Endometrium (tissue), 2 donors: ENCODE measurements around the gene ATP13A1.

Source experiments
- FAIRE-seq: peaks from 2 replicates; lab custom pipeline; 2012; peaks lifted over from hg19 to GRCh38; lab: Jason Lieb, UNC
- donor health status: control.
- donor health status: control.

ATP13A1 gene

GRCh38 chr19:19643158-19644053 is 20.1 kb downstream of the ATP13A1 start, which contains the start of gene GMIP:
Gene GMIP (minus strand): TSS chr19:19643657. CDS start chr19:19643529, 128 bp downstream.
- FAIRE-seq, result no peak

DNA sequence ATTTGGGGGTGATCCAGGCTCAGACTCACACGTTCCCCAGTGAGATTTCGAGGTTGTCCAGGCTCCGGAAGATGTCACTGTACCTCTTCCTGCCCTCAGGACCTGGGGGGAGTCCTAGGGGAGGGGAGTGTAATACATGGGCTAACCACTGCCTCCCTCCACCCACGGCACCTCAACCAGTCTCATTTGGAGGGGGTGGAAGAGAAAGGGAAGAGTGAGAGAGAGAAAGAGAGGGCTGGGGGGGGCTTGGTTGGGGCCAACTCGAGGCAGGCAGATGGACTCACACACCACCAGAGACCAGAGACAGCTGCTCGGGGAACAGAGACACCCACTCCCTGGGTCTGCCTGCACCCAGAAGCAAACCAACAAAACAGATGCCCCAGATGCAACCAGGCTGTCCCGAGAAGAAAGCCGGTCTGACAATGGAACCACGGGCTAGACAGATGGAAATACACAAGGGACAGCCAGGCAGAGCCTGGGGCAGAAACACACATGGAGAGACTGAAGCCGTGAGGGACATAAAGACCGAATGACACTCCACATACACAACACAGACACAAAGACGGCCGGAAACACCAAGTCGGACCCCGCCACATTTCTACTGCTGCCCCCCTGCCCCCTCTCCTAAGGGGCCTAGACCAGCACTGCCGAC is 20.8 kb downstream of the ATP13A1 start:
- FAIRE-seq, result no peak

GRCh38 chr19:19637523-19638251 is 25.8 kb downstream of the ATP13A1 start:
- no peak for FAIRE-seq

- no peak for FAIRE-seq
Observed at GRCh38 chr19:19637186-19637522, 26.3 kb downstream of the ATP13A1 start.

DNA sequence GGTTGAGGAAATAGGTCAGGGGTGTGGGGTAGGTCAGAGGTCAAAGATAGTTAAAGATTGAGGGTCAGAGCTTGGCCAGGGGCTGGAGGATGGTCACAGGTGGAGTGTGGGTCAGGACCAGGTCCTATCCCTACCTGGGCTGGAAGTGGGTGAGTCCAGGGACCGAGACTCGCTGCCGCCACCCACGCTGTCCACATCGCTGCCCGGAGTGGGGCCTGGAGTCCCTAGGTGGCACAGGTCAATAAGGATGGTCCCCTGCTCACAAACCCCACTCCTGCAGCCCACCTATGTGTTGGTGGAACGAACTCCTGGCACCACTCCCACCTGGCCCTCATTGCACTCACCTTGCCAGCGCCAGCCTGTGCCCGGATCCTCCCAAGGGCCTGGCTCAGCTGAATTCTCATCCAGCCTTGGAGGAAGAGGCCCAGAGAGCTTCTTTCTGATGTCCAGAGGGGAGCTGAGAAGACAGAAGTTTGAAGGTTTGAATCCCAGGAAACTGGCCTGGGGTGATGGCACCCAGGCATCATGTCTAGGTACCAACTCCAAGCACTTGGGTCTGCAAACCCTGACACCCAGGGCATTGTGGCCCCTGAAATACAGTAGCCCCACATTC is 26.8 kb downstream of the ATP13A1 start:
- FAIRE-seq, result no peak

DNA sequence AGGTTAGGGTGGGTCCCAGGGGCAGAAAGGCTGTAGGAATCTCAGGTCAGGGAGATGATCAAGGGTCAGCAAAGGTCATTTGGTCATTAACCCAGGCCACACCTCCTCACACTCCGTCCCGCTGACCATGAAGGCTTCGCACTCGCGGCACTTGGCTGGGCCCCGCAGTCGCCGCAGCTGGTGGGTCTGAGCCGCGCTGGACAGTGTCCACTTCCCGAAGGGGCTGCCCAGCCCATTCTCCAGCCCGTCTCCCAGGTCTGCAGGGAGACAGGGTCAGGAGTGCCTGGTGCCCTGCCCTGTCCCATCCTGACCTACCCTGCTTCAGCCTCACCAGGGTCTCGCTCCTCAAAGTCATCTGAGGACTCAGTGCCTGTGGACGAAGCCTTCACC is 28.2 kb downstream of the ATP13A1 start:
- no peak for FAIRE-seq

DNA sequence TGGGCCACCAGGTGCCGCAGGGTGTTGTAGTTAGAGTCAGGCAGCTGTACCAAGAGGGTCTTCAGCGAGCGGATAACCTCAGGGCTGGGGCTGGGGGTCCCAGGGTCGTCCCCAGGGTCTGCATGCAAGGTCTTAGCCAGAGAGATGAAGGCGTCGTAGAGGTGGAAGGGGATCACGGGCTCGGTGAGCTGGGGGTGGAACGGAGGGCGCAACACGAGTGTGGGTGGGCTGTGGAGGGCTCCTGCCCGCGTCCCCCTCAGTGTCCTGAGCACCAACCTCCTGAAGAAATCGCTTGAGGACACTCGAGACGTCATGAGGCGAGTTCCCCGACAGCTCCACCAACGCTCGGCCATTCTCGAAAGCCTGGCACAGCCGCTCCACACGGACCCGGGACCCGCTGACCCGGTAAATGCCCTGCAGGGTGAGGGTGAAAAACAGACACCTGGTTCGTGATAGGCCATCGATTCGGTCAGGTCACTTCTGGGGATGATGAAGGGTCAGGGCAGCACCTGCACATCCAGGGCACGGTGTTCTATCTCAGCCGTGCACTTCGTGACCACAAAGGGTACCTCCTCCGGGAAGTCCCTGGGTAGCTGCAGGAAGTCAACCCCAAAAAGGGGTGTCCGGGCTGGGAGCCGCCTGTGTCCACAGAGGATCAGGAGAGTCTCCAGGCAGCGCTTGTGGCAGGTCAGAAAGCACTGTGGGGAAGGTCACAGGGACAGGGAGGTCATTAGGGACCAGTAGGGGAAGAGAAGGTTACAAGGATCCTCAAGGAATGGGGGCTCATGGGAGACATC is 28.8 kb downstream of the ATP13A1 start:
- FAIRE-seq, result no peak

DNA sequence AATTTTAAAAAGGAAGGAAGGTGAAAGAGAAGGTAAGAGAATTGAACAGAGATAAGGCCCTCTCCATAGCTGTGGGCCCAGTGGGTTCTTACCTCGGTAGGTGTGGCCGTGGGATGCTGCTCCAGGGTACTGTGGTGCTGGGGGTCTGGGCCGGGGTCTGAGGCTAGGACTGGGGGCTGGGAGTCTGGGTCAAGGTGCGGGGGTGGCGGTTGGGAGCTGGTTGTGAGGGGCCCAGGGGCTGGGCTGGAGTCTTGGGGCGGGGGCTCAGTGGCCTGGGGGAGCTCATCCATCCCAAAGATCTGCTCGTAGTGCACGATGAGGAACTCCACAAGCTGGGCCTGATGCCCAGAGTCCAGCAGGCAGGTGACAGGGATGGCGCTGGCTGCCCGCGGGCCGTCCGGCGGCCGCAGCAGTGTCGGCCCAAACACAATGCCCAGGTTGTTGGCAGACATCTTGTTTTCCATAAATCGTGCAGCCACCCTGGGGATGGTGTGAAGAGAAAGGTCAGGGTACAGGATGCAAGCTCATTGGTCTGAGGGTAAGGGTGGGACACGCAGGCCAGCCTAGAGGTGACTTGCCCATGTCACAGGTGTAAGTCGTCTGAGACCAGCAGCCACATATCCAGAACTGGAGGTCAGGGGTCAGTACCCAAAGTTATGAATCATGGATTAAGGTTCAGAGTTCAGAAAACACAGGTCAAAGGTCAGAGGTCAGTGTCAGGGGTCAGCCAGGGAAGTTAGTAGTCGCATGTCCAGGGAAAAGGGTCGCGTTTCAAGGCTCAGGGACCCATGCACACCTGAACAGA is 29.6 kb downstream of the ATP13A1 start:
- no peak for FAIRE-seq

GRCh38 chr19:19632661-19633060 is 30.8 kb downstream of the ATP13A1 start:
- no peak for FAIRE-seq

GRCh38 chr19:19631346-19631745 is 32.1 kb downstream of the ATP13A1 start:
- FAIRE-seq, result no peak

- no peak for FAIRE-seq
Observed at GRCh38 chr19:19630426-19630825, 33.0 kb downstream of the ATP13A1 start.

DNA sequence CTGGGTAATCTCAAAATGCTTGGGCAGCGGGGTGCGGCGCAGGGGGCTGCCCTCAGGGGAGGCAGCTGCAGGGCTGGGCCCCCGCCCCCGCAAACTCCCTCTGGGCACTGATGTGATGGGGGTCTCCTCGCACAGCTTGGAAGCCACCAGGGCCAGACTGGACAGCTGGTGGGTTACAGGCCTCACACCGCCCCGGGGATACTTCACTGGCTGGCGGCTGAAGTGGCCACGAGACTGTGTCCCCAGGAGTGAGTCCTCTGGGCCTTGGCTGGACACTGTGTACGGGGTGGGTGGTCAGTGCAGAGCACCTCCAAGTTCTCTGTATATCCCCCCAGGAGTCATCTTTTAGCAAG is 33.4 kb downstream of the ATP13A1 start:
- FAIRE-seq, result no peak

DNA sequence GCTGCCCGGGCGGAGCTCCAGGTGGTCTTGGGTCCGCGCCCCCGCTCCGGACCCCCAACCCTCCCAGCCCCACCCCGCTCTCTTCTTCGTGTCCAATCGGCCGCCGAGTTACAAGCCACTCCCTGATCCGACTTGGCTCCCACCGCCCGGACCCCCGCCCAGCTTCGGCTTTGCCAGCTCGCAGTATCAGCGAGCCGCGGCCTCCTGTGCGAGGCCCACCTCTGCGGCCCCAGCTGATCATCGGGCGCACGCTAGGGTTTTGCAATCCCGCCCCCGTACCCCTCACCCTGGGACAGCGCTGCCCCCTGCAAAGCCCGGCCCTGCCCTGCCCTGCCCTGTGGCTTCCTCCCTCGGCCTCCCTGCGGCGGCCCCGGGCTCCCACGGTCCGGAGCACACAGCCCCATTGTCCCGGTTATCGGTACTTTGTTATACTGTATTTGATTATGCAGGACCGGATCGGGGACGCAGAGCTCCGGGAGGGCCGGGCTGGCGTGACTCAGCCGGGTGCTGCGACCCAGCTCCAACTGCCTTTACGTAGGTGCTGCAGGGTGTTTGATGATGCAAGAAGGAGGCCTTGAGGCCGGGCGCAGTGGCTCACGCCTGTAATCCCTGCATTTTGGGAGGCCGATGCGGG is 34.9 kb downstream of the ATP13A1 start:
- FAIRE-seq, result no peak

GRCh38 chr19:19627621-19628500 is 35.6 kb downstream of the ATP13A1 start, which contains the start of gene LPAR2:
Gene LPAR2 (minus strand): TSS chr19:19628220. CDS start chr19:19627275, 945 bp downstream.
- FAIRE-seq, result no peak

DNA sequence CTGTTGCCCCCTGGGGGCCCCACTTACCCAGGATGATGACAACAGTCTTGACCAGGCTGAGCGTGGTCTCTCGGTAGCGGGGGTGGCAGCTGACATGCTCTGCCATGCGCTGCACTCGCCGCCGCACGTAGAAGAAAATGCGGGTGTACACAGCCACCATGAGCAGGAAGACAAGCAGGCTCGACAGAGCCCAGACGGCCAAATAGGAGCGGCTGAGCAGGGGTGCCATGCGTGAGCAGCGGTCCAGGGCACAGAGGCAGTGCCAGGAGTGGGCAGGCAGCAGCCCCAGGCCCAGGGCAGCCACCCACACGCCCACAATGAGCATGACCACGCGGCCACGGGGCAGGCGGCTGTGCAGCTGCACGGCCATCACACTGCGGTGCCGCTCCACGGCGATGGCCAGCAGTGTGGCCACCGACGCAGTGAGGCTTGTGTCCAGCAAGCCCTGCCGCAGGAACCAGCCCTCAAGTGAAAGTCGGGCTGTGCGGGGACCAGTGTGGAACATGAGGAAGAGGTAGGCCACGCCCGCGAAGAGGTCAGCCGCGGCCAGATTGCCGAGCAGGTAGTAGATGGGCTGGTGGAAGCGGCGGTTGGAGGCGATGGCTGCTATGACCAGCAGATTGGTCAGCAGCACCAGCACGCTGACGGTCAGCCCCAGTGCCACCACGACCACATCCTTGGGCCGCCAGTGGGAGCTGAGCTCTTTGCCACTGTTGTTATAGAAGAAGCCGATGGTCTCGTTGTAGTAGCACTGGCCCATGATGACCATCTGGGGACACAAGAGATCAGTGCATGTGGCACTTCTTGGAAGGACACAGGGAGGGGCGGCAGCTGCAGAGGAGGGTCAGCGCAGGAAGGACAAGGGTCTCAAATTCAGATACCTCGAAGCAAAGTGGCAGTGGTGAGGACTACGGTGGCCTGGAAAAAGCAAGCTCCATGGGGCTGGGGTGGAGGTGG is 36.7 kb downstream of the ATP13A1 start:
- no peak for FAIRE-seq

- no peak for FAIRE-seq
Observed at GRCh38 chr19:19624032-19624570, 39.4 kb downstream of the ATP13A1 start.

DNA sequence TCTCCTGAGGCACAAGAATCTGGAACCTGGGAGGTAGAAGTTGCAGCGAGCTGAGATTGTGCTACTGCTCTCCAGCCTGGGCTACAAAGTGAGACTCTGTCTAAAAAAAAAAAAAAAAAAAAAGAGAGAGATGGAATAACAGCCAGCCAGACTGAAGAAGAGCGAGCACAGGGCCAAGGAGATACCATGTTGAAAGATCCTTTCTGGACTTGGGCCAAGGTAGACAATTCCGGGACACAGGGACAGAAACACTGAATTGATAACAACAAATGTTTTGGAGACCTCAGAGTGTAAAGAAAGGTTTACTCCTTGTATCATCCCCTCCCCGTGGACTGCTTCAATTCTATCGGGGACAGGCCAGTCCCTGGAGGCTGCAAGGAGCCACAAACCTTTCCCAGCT is 40.1 kb downstream of the ATP13A1 start:
- no peak for FAIRE-seq

- no peak for FAIRE-seq
Observed at GRCh38 chr19:19619849-19620210, 43.6 kb downstream of the ATP13A1 start.
